ENCODE measurements around the gene DLGAP4.
A peak's percentile ranks its signal among the peaks of the same experiment; 100 is the strongest.
"Not testable (repeated sequence)": the region's sequence is repeated elsewhere in the genome, so short reads cannot be mapped to it uniquely, and the experiment has no call there.

The DLGAP4 gene

DNA sequence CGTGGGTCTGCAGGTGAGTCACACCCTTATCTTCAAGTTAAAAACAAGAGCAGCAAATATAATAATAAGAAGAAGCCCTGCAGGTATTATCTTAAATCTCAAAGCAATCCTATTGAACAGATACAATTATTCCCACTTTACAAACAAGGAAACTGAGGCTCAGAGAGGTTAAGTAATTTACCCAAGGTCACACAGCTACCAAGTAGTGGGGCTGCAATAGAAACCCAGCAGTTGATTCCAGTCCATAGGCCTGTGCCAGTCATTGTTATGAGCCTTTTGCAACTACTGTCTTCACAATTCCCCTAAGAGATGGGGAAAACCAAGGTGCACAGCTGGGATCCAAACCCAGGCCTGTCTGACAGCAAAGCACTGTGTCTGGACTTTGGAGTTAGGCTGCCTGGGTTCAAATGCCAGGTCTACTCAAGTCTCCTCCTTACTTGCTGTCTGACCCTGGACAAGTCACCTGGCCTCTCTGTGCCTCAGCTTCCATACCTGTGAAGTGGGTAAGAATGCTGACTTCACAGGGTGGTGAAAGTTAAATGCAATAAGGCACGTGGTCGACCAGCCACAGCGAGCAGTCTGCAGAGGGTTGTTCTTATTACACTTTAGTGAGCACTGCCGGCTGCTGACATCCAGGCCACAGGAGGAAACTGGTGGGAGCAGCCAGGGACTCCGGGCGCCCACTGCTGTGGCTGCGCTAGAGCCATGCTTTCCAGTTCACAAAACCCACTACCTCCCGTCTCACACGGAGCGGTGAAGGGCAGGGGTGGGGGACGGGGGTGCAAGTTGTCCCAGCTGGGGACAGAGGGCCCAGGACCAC lies 241.3 kb downstream of the DLGAP4 start:
- DNase-seq (ENCODE audit: low spot score) (no peak), FAIRE-seq (no peak)

DNA sequence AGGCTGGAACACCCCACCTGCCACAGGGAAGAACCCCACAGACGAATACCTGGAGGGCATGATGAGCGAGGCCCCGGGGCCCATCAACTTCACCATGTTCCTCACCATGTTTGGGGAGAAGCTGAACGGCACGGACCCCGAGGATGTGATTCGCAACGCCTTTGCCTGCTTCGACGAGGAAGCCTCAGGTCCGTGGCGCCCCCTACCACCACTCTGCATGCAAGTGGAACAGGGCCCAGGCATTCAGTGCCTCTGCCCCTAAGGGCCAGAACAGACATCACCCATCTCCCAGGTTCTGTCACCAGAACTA lies 241.8 kb downstream of the DLGAP4 start:
- DNase-seq (ENCODE audit: low spot score): no peak
- no peak for FAIRE-seq

DNA sequence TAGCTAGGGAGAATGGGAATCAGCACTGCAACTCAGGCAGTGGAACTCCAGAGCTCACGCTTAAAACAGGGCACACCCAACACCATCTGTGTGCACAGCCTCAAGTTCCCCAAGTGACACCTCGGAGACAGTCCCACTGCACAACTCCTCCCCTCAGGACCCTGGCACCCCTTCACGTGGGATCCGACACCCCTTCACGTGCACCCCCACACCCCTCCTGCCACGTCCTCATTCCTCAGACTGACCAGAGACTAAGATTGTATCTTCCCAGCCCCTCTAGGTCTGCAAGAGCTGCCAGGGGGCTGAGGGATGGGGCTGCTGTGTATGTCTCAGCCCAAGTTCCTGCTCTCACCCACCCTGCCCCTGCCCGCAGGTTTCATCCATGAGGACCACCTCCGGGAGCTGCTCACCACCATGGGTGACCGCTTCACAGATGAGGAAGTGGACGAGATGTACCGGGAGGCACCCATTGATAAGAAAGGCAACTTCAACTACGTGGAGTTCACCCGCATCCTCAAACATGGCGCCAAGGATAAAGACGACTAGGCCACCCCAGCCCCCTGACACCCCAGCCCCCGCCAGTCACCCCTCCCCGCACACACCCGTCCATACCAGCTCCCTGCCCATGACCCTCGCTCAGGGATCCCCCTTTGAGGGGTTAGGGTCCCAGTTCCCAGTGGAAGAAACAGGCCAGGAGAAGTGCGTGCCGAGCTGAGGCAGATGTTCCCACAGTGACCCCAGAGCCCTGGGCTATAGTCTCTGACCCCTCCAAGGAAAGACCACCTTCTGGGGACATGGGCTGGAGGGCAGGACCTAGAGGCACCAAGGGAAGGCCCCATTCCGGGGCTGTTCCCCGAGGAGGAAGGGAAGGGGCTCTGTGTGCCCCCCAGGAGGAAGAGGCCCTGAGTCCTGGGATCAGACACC lies 242.8 kb downstream of the DLGAP4 start:
- DNase-seq (ENCODE audit: low spot score) (no peak), FAIRE-seq (no peak)

DNA sequence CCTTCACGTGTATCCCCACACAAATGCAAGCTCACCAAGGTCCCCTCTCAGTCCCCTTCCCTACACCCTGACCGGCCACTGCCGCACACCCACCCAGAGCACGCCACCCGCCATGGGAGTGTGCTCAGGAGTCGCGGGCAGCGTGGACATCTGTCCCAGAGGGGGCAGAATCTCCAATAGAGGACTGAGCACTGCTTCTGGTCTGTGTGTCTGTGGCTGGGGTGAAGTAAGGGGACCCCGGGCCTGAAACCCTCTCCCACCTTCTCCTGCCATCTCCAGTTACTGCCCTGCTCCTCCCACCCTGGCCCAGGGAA lies 243.4 kb downstream of the DLGAP4 start:
- no peak for DNase-seq (ENCODE audit: low spot score)
- no peak for FAIRE-seq

DNA sequence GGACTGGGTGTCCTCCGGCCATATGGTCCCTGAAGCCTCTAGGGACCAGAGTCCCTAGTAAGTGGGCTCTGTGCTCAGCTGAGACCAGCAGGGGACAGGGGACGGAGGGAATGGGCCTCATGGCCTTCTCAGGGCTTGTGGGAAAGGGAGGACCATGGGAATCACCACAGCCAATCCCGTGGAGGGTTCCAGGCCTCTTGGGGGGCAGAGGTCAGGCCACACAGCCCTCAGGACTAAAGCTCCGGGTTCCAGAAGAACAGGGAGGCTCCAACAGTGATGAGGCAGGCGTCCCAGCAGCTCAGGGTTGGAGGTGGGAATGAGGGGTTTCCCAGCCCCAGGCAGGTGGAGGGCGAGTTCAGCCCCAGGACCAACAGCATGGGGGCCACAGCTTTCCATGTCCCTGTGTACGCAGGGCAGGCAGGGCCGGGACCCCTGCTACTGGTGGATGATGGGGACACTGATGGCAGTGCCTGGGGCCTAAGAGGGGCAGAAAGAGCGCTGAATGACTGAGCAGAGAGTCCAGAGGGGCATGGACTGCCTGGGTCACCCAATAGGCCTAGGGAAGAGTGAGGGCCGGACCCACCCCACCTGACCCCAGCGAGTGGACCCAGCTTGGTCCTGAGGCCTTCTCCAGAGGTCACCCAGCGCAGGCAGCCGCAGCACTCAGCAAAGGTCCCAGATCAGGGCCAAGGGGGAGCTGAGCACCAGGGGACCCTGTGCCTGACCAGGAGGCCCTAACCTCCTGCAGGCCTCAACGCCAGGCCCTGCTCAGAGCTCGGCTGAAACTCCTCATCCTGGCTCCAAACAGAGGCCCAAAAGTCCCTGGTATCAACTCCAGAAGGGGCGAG lies 244.0 kb downstream of the DLGAP4 start:
- FAIRE-seq (no peak), DNase-seq (ENCODE audit: low spot score) (no peak)

DNA sequence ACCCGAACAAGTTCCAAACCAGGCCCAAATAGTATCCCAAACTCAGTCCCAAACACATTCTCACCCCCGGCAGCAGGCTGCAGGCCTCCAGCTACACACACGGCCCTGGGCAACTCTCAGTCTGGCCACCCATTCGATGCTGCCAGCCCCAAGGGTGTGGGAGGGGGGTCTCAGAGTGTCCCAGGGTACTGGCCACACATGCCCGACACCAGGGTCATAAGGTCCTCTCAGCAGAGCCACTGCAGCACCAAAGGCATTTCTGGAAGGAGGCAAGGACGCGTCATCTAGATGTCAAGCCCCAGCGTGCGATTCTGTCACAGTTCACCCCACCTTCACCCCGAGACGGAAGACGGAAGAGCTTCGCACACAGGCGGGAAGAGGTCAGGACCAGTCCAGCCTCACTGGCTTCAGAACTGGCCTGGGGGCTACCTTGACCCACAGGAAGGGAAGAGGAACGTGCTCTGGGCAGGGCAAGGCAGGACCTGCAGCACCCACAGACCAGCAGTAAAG lies 244.7 kb downstream of the DLGAP4 start:
- no peak for FAIRE-seq
- DNase-seq (ENCODE audit: low spot score): no peak

DNA sequence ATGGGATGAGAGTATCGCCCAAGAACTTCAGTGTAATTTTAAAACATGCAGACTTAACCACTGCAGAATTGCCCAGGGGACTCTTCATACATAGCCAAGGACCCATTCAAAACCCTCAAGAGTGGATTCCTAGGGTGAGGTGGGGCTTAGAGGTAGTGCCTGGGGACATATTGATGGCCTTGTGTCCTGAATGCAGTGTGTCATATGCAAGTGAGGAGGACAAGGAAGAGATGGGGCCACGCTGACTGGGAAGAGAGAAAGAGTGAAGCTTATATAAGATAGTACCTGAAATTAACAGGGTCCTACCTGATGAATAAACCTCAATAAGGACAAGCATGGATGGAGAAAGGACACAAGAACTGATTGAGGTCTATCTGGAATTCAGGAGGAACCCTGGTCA lies 249.1 kb downstream of the DLGAP4 start:
- FAIRE-seq (no peak), DNase-seq (ENCODE audit: low spot score) (no peak)

DNA sequence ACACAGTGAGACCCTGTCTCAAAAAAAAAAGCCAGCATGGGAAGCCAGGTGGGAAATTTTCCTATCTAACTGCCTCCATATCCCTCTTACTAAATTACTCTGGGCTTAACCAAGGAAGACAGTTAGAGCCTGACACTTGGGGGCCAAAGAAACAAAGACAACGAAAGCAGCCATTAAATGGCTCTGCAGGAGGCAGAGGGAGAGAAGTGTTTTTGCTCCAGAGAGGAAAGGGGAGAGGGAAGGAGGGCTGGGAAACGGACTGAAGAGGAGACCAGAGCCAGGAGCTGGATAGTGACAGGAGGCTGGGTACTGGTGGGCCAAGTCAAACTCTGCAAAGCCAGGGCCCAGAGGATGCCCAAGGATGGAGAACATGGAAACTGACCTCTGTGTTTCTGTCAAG lies 256.6 kb downstream of the DLGAP4 start:
- no peak for DNase-seq (ENCODE audit: low spot score)
- FAIRE-seq: no peak

DNA sequence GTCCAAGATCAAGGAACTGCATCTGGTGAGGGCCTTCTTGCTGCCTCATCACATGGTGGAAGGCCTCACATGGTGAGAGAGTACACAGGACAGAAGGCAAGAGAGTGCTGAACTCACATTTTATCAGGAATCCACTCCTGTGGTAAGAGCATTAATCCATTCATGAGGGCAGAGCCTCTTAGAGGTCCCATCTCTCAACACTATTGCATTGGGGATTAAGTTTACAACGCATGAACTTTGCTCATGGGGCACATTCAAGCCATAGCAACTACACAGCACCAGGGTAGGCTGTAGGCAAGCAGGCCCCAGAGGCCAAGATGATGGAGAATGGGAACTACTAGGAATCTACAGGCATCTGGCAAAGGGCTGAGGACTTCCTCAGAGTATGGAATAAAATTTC lies 257.2 kb downstream of the DLGAP4 start:
- no peak for DNase-seq (ENCODE audit: low spot score)
- no peak for FAIRE-seq

DNA sequence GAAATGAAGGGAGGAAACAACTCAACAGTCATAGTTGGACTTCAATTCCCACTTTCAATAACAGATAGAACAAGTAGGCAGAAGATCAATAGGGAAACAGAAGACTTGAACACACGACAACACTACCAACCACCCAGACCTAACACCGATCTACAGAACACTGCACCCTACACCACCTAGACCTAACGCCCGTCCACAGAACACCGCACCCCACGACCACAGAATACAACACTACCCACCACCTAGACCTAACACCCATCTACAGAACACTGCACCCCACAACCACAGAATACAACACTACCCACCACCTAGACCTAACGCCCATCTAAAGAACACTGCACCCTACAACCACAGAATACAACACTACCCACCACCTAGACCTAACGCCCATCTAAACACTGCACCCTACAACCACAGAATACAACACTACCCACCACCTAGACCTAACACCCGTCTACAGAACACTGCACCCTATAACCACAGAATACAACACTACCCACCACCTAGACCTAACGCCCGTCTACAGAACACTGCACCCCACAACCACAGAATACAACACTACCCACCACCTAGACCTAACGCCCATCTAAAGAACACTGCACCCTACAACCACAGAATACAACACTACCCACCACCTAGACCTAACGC lies 258.1 kb downstream of the DLGAP4 start:
- FAIRE-seq: not testable (repeated sequence)

DNA sequence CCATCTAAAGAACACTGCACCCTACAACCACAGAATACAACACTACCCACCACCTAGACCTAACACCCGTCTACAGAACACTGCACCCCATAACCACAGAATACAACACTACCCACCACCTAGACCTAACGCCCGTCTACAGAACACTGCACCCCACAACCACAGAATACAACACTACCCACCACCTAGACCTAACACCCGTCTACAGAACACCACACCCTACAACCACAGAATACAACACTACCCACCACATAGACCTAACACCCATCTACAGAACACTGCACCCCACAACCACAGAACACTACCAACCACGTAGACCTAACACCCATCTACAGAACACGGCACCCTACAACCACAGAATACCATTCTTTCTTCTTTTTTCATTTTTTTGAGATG lies 258.6 kb downstream of the DLGAP4 start:
- not testable (repeated sequence) for FAIRE-seq; DNase-seq (ENCODE audit: low spot score)

More for the DNA sequence above, 258.1 kb downstream of the DLGAP4 start:
- not testable (repeated sequence) for DNase-seq (ENCODE audit: low spot score)

DNA sequence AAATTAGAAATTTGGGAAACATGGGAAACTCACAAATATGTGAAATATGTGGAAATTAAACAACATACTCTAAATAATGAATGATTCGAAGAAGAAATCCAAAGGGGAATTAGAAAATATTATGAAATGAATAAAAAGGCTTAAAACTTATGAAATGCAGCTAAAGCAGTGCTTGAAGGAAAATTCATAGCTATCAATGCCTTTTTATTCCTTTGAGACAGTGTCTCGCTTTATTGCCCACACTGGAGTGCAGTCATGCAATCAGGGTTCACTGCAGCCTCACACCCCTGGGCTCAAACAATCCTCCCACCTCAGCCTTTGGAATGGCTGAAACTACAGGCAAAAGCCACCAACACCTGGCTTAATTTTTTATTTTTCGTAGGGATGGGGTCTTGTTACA lies 259.4 kb downstream of the DLGAP4 start:
- FAIRE-seq (no peak), DNase-seq (ENCODE audit: low spot score) (no peak)

DNA sequence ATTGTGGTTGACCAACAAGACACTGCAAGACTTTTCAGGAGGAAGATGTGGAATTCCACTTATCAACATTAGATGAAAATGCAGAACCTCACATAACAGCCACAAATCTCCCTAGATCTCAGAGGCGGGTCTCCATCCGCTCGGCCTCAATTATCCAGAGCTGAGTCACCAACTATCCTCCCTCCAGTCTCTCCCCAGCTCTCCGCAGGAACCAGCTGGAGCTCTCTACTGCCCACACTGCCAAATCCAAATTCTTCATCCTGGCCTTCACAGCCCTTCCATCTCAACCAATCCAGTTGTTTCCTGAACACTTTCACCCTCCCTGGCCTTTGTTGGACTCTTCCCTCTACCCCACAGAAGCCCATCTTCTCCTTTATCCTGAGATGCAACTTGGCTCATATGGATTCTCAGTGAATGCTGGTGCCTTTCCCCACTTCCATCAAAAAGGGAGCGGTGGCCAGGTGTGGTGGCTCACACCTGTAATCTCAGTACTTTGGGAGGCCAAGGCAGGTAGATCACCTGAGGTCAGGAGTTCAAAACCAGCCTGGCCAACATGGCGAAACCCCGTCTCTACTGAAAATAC lies 263.8 kb downstream of the DLGAP4 start:
- peak; percentile 23 for DNase-seq (ENCODE audit: low spot score)

DNA sequence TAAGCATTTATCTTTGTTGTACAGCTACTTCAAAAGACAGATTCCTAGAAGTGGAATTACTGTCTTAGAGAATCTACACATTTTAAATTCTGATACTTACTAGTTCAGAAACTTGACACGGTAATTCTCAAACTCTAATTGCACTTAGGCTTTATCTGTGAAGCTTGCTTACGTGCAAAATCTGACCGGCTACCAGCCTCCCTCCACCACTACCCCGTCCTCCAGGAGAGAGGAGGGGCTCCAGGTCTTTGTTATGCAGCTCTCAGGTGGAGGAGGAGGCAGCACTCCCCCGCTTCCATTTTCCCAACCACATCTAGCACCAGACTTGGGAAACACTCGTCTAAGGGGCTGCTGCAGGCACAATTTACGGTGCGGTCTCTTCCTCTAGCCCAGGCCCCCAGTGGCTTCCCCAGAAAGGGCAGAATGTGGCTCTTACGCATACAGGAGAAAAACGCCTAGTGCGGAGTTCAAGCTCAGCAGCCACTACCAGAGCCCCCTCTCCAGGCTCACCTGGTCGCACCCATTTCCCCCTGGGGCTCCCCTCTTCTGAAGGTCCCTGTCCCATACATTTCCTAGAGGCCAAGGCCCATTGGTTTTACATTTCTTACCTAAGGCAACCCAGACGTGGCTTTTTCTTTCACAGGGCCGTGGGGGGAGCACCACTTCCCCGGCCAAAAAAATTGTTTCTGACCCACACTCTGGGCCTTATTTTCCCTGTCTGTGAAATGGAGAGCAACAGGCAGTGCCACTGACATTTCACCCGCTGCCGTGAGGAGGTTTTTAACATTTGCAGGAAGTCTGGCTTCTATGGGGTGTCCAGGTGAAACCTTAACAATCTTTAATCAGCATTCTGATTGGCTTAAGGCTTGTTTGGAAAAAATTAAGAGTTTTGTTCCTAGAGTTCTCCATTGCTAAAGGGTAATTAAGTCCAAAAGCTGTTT lies 265.7 kb downstream of the DLGAP4 start:
- FAIRE-seq (no peak), DNase-seq (ENCODE audit: low spot score) (no peak)

More for the DNA sequence above, 263.8 kb downstream of the DLGAP4 start:
- FAIRE-seq: no peak

DNA sequence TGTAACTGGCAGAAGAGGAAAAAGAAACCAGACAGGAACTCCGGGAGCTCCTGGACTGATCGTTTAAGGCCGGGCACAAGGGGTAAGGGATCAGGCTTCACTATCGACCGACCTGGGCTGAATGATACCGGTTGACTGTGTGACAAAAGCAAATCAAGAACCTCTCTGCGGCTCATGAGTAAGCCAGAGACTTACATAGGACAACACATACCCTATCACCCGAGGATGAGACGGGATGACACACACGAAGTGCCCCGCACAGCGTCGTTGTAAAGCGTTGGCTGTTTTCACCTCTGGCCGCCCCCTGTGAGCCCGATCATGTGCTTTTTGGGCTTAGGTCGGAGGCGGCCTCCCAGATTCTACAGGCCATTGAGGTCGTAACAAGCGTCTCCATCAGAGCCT lies 266.6 kb downstream of the DLGAP4 start:
- peak; percentile 42 for DNase-seq (ENCODE audit: low spot score)

DNA sequence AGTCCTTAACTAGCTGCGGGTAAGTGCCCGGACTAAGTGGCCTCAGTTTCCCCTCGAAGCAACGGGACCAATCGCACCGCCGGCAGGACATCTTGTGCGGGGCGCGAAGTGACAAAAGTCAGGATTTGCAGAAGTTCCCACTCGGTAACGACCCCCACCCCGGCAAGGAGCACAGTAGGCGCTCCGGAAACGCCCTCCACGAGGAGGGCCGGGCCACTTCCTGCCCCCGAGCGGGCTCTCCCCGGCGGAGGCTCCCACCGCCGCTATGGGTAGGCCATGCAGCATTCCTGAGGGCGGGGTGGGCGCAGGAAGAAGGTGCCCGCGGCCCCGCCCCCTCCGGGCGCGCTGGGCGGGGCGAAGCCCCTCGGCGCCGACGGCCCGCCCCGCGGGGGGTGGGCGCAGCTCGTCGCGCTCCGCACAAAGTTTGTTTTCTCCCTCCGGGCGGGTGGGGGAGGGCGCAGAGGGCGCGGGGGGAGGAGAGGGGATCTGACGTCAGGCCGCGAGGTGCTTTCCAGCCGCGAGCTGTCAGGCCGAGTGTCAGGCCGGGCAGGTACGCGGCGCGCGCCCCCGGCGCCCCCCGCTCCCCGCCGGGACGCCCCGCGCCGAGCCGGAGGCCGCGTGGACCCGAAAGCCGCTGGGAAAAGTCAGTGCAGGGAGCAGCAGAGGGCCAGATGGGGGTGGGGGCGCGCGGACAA lies 267.1 kb downstream of the DLGAP4 start, which contains the start of gene TGIF2:
TSS of gene TGIF2 (plus strand) at position 495 of the 695 bp plus-strand sequence. CDS start 5,178 bp downstream, outside the sequence.
- no peak for FAIRE-seq
- peak; percentile 85 for DNase-seq (ENCODE audit: low spot score)

More for the DNA sequence above, 266.6 kb downstream of the DLGAP4 start:
- FAIRE-seq: no peak

DNA sequence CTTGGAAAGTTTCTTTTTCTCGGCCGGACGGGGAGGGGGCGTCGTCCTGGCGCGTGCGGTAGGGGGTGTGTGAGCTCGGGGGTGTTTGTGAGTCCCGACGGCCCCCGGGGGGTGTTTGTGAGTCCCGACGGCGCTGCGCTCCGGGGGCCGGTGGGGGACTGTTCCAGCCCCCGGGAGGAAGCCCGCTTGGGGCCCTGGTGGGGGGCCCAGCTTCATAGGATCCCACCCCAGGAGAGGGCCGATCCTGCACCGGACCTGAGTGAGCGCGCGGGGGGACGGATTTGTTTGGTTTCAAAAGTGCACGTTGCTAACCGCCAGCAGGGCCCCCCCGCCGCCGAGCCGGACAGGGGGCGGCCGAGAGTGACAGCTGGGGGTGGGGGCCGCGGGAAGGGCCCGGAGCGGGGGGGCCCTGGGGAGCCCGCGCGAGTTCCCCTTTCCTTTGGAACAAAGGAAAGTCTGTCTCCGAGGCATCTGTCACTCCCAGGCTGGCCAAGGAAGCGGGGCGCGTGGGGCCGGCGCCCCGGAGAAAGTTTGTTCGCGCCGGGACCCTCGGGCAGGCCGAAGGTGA lies 267.7 kb downstream of the DLGAP4 start:
- no peak for DNase-seq (ENCODE audit: low spot score)
- no peak for FAIRE-seq

DNA sequence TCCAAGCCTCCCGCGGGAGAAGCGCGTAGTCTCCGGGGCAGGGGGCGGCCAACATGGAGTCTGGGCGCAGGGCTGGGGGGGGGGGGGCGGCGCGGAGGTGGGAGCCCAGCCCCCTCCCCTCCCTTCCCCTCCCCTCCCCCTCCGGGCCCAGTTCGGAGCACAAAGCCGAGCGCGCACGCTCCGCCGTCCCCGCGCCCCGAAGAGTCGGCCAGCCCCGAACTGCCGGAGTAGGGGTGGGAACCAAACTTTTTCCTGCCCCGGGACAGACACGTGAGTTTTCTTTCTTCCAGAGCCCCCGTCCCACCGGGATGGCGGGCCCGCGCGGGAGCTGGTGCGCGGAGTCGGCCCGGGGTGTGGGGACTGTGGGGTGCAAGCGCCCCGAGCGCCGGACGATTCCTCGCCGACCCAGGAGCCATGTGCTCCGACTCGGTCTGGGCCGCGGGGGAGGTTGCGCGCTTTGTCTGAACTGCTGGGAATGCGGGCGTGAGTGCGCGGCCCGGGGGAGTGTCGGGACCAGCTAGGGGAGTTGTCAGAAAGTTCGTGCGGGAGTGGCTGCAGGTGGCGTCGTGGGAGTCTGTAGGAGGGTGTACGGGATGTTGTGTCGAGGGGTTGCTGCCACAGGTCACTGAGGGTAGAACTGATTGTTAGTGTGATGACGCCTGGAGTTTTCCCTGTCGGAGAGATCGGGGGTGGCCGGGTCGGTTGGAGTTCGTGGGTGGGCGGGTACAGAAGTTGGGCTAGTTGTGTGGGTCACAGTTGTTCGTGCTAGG lies 268.4 kb downstream of the DLGAP4 start:
- FAIRE-seq: no peak

More for the DNA sequence above, 268.4 kb downstream of the DLGAP4 start:
- peak; percentile 58 for DNase-seq (ENCODE audit: low spot score)
